HepG2 (cell line): ENCODE measurements around the gene CRYGS. TPM values are rescaled to one million over a fixed set of nuclear protein-coding genes. Genes with fewer than 3 reads are reported as not detected.

ENCODE experiments used
- CCAR2 ChIP-seq: fragments of 200-400 bp; formaldehyde crosslinking; optimal IDR thresholded peaks from 2 replicates; pipeline ENCODE3; 2018; ENCODE audit warnings: low read depth, mild to moderate bottlenecking, low read length, moderate library complexity
- ELF1 ChIP-seq: sonication (generic); formaldehyde crosslinking; IDR thresholded peaks from 2 replicates; pipeline ENCODE4 v1.4.0; 2020; ENCODE audit warnings: missing genetic modification reagents
- HMG20A ChIP-seq: IDR thresholded peaks from 2 replicates; pipeline ENCODE4 v1.6.1; 2016; ENCODE audit warnings: borderline replicate concordance
- HNRNPK ChIP-seq: fragments of 200-400 bp; formaldehyde crosslinking; IDR thresholded peaks from 2 replicates; pipeline ENCODE4 v1.6.1; 2018; ENCODE audit warnings: low read length, low read depth, moderate library complexity, mild to moderate bottlenecking; ENCODE audit not compliant: poor library complexity, severe bottlenecking
- KAT2B ChIP-seq: fragments of 150-350 bp; IDR thresholded peaks from 2 replicates; pipeline ENCODE4 v1.6.1; 2014; ENCODE audit warnings: low read depth, low read length, borderline replicate concordance
- MAFK ChIP-seq, 2 experiments: IDR thresholded peaks in 1 of 2; conservative IDR thresholded peaks in 1 of 2; 2 replicates each; pipeline ENCODE4 v1.6.1; 2011; ENCODE audit warnings: improper control_type of control experiment in 2 of 2, low read length in 2 of 2
- STAT5B ChIP-seq: sonication (generic); formaldehyde crosslinking; IDR thresholded peaks from 2 replicates; pipeline ENCODE4 v1.4.0; 2020; ENCODE audit warnings: missing genetic modification reagents
- THAP11 ChIP-seq: IDR thresholded peaks from 2 replicates; pipeline ENCODE4 v1.6.1; 2016; ENCODE audit warnings: missing biosample characterization, missing genetic modification reagents
- ZNF142 ChIP-seq: sonication (generic); formaldehyde crosslinking; IDR thresholded peaks from 2 replicates; pipeline ENCODE4 v1.4.0; 2020; ENCODE audit warnings: missing genetic modification reagents
- ZNF776 ChIP-seq: sonication (generic); formaldehyde crosslinking; IDR thresholded peaks from 2 replicates; pipeline ENCODE4 v1.4.0; 2020; ENCODE audit warnings: mild to moderate bottlenecking, missing genetic modification reagents
- polyA plus RNA-seq, 8 experiments: library from polyadenylated mRNA; depleted of rRNA in 3 of 8; stranded (reverse) in 7 of 8; unstranded in 1 of 8; fragments of >200 nt; fragmentation: Illumina TruSeq in 4 of 8; extraction: Trizol in 4 of 8; gene quantifications; 2 replicates each; pipeline versions ENCODE4 v1.2.1 to v1.2.3, GENCODE V29; 2011 to 2016; ENCODE audit warnings: low read depth in 4 of 8, missing spikeins in 1 of 8, mixed read lengths in 1 of 8; ENCODE audit not compliant: insufficient read depth in 1 of 8
- total RNA-seq, 5 experiments: library from RNA; depleted of rRNA; stranded (reverse); fragments of >200 nt; fragmentation: Illumina TruSeq; extraction: Trizol; gene quantifications; 2 replicates each; pipeline ENCODE4 v1.2.3, GENCODE V29; 2016; ENCODE audit warnings: low read depth in 1 of 5
- TF ChIP-seq, protein P1 (sequence below): sonication (generic); formaldehyde crosslinking; IDR thresholded peaks from one replicate; pipeline ENCODE4 v1.5.1; 2020; ENCODE audit warnings: mild to moderate bottlenecking, missing genetic modification reagents; ENCODE audit errors: not compliant biosample characterization
- TF ChIP-seq, protein P2 (sequence below): sonication (generic); formaldehyde crosslinking; IDR thresholded peaks from 2 replicates; pipeline ENCODE4 v1.4.0; 2020; ENCODE audit warnings: missing genetic modification reagents, mild to moderate bottlenecking, borderline replicate concordance

The CRYGS gene
- total and polyA plus RNA-seq, 2 of the 13 experiments (the other 11 are each of a cell fraction or from before 2014, with no cell fraction given): 2.1 to 6.7 TPM

GRCh38 chr3:186540221-186540834, 3.9 kb downstream of the CRYGS start (continued):
- no peak for TF ChIP-seq STAT5B
- no peak for TF ChIP-seq ELF1 (CRISPR knock-in tag)
- TF ChIP-seq, protein P1, sequence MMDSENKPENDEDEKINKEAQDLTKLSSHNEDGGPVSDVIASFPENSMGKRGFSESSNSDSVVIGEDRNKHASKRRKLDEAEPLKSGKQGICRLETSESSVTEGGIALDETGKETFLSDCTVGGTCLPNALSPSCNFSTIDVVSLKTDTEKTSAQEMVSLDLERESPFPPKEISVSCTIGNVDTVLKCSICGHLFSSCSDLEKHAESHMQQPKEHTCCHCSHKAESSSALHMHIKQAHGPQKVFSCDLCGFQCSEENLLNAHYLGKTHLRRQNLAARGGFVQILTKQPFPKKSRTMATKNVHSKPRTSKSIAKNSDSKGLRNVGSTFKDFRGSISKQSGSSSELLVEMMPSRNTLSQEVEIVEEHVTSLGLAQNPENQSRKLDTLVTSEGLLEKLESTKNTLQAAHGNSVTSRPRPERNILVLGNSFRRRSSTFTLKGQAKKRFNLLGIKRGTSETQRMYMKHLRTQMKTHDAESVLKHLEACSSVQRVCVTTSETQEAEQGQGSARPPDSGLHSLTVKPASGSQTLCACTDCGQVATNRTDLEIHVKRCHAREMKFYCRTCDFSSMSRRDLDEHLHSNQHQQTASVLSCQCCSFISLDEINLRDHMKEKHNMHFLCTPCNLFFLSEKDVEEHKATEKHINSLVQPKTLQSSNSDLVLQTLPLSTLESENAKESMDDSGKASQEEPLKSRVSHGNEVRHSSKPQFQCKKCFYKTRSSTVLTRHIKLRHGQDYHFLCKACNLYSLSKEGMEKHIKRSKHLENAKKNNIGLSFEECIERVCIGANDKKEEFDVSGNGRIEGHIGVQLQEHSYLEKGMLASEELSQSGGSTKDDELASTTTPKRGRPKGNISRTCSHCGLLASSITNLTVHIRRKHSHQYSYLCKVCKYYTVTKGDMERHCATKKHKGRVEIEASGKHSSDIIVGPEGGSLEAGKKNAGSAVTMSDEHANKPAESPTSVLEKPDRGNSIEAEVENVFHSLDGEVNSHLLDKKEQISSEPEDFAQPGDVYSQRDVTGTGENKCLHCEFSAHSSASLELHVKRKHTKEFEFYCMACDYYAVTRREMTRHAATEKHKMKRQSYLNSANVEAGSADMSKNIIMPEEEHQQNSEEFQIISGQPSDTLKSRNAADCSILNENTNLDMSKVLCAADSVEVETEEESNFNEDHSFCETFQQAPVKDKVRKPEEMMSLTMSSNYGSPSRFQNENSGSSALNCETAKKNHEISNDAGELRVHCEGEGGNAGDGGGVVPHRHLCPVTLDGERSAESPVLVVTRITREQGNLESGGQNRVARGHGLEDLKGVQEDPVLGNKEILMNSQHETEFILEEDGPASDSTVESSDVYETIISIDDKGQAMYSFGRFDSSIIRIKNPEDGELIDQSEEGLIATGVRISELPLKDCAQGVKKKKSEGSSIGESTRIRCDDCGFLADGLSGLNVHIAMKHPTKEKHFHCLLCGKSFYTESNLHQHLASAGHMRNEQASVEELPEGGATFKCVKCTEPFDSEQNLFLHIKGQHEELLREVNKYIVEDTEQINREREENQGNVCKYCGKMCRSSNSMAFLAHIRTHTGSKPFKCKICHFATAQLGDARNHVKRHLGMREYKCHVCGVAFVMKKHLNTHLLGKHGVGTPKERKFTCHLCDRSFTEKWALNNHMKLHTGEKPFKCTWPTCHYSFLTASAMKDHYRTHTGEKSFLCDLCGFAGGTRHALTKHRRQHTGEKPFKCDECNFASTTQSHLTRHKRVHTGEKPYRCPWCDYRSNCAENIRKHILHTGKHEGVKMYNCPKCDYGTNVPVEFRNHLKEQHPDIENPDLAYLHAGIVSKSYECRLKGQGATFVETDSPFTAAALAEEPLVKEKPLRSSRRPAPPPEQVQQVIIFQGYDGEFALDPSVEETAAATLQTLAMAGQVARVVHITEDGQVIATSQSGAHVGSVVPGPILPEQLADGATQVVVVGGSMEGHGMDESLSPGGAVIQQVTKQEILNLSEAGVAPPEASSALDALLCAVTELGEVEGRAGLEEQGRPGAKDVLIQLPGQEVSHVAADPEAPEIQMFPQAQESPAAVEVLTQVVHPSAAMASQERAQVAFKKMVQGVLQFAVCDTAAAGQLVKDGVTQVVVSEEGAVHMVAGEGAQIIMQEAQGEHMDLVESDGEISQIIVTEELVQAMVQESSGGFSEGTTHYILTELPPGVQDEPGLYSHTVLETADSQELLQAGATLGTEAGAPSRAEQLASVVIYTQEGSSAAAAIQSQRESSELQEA (CRISPR knock-in tag): no peak
- TF ChIP-seq ZNF142 (CRISPR knock-in tag): no peak
- no peak for TF ChIP-seq HNRNPK
- TF ChIP-seq THAP11 (CRISPR knock-in tag): 0 out of 2 replicates have a peak, but pooled peaks have one; percentile 21
- no peak for TF ChIP-seq ZNF776 (CRISPR knock-in tag)
- TF ChIP-seq, protein P2, sequence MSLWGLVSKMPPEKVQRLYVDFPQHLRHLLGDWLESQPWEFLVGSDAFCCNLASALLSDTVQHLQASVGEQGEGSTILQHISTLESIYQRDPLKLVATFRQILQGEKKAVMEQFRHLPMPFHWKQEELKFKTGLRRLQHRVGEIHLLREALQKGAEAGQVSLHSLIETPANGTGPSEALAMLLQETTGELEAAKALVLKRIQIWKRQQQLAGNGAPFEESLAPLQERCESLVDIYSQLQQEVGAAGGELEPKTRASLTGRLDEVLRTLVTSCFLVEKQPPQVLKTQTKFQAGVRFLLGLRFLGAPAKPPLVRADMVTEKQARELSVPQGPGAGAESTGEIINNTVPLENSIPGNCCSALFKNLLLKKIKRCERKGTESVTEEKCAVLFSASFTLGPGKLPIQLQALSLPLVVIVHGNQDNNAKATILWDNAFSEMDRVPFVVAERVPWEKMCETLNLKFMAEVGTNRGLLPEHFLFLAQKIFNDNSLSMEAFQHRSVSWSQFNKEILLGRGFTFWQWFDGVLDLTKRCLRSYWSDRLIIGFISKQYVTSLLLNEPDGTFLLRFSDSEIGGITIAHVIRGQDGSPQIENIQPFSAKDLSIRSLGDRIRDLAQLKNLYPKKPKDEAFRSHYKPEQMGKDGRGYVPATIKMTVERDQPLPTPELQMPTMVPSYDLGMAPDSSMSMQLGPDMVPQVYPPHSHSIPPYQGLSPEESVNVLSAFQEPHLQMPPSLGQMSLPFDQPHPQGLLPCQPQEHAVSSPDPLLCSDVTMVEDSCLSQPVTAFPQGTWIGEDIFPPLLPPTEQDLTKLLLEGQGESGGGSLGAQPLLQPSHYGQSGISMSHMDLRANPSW: 0 out of 2 replicates have a peak, but pooled peaks have one; percentile 28
- TF ChIP-seq KAT2B: no peak
- TF ChIP-seq HMG20A (CRISPR knock-in tag): peak; percentile 27; the same call in 1 of the 2 replicates
- no peak for TF ChIP-seq MAFK (conservative IDR thresholded peaks at IDR 0.05 in 1 of 2, IDR thresholded peaks at IDR 0.05 in 1 of 2; ENCODE audit: low read length in 2 of 2)
- no peak for TF ChIP-seq CCAR2
